Left lung (tissue), 10 donors: ENCODE data around the gene TYRP1. TPM values are rescaled to one million over a fixed set of nuclear protein-coding genes. Genes with fewer than 3 reads are reported as not detected.
A peak's percentile ranks its signal among the peaks of the same experiment; 100 is the strongest.

Source experiments
- ATAC-seq: fragments of 200-7000 bp; cut with Tn5 transposase; one replicate; pipeline ENCODE4 v1.9.1; 2020; ENCODE audit warnings: moderate library complexity
- DNase-seq, 4 donors: peaks; one replicate each; pipeline ENCODE4 v3.0.0-alpha.2; 2013 to 2020
- H3K27ac ChIP-seq, 2 donors: fragments of 200-600 bp; sonication (generic) in 1 of 2; one replicate each; pipeline versions ENCODE4 v1.5.0 to v1.8.0; 2020 to 2021
- H3K27me3 ChIP-seq, 2 donors: fragments of 200-600 bp; sonication (generic) in 1 of 2; one replicate each; pipeline versions ENCODE4 v1.5.0 to v1.8.0; 2020 to 2021
- H3K36me3 ChIP-seq, 2 donors: fragments of 200-600 bp; sonication (generic) in 1 of 2; one replicate each; pipeline versions ENCODE4 v1.5.0 to v1.8.0; 2020 to 2021
- H3K4me1 ChIP-seq, 2 donors: fragments of 200-600 bp; one replicate each; pipeline ENCODE4 v1.8.0; 2021
- H3K4me3 ChIP-seq, 2 donors: fragments of 200-600 bp; sonication (generic) in 1 of 2; one replicate each; pipeline versions ENCODE4 v1.5.0 to v1.8.0; 2020 to 2021; ENCODE audit warnings: mild to moderate bottlenecking in 1 of 2
- H3K9me3 ChIP-seq, 2 donors: fragments of 200-600 bp; sonication (generic) in 1 of 2; one replicate each; pipeline versions ENCODE4 v1.5.0 to v1.8.0; 2020 to 2021
- intact Hi-C, 2 donors: fragments of 100-400 bp; cut with DNase I; formaldehyde crosslinking; loops; one replicate each; pipeline versions ENCODE4 v1.11.2 to v1.14.2; 2022
- polyA plus RNA-seq, 6 donors: library from polyadenylated mRNA; unstranded; fragments of 120-200 nt; gene quantifications; one replicate each; pipeline ENCODE4 v1.2.1, GENCODE V29; 2013; ENCODE audit not compliant: insufficient read length in 6 of 6
- total RNA-seq, 2 donors: library from RNA; stranded (reverse); fragmentation: NEBNext Ultra II Directional; extraction: Animal tissue kit (Norgen Biotek cat#: 25700); gene quantifications; one replicate each; pipeline ENCODE4 v1.2.1, GENCODE V29; 2021
- TF ChIP-seq, protein P1 (sequence below), 2 donors: fragments of 200-600 bp; sonication (generic) in 1 of 2; IDR thresholded peaks; one replicate each; pipeline versions ENCODE4 v1.5.0 to v1.8.0; 2021; ENCODE audit warnings: antibody characterized with exemption in 2 of 2
- donor health status: DM: no; HTN: yes; CAD: no.
- donor health status: DM: no; HTN: no; CAD: no.

The TYRP1 gene
- total and polyA plus RNA-seq, 8 donors, result 3.1 to 10.9 (median 8.0) TPM

DNA sequence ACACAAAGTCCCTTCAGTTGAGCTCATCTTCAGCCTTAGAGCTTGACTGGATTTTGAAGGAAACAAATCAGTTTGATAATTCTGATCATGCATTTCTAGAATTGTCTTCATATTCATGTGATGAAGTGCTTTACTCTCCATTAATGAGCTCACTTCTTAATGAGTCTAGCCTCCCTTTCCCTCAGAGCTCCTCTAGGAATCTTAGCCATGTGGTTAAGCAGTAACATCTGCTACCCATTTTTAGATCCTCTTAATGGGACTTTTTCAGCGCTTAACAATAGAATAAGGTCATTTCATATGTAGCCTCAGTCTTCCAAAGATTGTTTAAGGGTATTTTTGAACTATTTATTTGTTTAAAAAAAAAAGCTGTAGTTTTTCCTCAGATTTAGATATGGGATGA lies 44.7 kb downstream of the TYRP1 start:
- no peaks in the 10 kb centered on the region for H3K4me1 ChIP-seq
- no peaks in the 10 kb centered on the region for H3K27me3 ChIP-seq
- intact Hi-C loops, result no loop called here
- ATAC-seq (no peak), DNase-seq (no peak)
- peaks cover 0 to 11% of the 10 kb centered on the region in 2 donors for H3K9me3 ChIP-seq
- TF ChIP-seq, protein P1, sequence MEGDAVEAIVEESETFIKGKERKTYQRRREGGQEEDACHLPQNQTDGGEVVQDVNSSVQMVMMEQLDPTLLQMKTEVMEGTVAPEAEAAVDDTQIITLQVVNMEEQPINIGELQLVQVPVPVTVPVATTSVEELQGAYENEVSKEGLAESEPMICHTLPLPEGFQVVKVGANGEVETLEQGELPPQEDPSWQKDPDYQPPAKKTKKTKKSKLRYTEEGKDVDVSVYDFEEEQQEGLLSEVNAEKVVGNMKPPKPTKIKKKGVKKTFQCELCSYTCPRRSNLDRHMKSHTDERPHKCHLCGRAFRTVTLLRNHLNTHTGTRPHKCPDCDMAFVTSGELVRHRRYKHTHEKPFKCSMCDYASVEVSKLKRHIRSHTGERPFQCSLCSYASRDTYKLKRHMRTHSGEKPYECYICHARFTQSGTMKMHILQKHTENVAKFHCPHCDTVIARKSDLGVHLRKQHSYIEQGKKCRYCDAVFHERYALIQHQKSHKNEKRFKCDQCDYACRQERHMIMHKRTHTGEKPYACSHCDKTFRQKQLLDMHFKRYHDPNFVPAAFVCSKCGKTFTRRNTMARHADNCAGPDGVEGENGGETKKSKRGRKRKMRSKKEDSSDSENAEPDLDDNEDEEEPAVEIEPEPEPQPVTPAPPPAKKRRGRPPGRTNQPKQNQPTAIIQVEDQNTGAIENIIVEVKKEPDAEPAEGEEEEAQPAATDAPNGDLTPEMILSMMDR (IDR thresholded peaks at IDR 0.05), result no peak
- no peak overlapping the region for H3K4me3 ChIP-seq
- H3K36me3 ChIP-seq, result no peaks in the 10 kb centered on the region
- no peak overlapping the region for H3K27ac ChIP-seq

DNA sequence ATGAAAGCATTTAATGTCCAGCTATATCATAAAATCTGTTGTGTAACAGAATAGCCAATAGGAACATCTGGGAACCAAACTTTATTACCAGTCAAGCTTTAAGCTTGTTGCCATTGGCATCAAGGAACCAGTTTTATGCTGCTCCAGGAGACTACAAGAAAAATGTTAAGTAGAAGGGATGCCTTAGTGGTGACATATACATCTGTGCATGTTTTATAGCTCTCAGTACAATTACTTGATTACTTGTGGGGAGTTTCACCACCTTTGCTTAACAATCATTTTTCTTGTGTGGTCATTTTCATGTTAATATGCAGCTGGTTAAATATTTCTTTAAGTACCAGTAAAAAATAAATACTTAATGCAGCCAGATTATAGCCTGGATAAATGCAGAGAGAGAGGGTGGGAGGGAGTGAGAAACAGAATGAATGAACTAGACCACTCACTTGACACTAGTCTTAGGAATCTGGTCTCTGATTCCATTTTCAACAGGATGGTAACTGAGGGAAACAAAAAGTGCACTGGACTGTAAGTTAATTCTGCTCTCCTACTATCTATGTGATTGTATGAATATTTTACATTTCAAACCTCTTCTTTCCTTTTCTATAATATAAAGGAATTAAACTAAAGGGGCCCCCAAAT lies 45.9 kb downstream of the TYRP1 start:
- peak; percentile 42 for ATAC-seq
- H3K27me3 ChIP-seq, result no peaks in the 10 kb centered on the region
- no peak overlapping the region for H3K4me3 ChIP-seq
- H3K4me1 ChIP-seq, result no peaks in the 10 kb centered on the region
- intact Hi-C loops, result no loop called here
- H3K36me3 ChIP-seq, result no peaks in the 10 kb centered on the region
- peaks cover 0 to 11% of the 10 kb centered on the region in 2 donors for H3K9me3 ChIP-seq
- no peak overlapping the region for H3K27ac ChIP-seq
- DNase-seq, result no peak
- TF ChIP-seq, protein P1 (IDR thresholded peaks at IDR 0.05), result no peak

DNA sequence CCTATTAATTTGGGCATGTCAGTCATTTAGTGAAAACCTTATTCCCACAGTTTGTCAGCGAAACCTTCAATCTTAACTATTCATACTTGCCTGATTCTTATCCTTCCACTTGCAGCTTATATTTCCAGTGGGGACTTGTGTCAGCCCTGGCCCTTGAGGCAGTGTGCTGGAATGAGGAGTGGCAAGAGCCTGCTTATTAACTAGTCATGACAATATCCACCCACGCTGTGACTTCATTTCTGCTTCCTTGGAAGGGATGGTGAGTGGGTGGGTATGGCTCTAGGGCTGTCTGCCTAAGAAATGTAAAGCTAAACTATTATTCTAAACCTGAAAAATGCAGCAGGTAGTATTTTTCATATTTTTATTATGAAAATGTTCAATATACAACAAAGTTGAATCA lies 47.7 kb downstream of the TYRP1 start:
- Histone ChIP-seq H3K36me3 (no peaks in the 10 kb centered on the region), H3K9me3 (peaks cover 0 to 4% of the 10 kb centered on the region in 2 donors), H3K27me3 (no peaks in the 10 kb centered on the region), H3K27ac (no peak overlapping the region), H3K4me3 (no peak overlapping the region), H3K4me1 (no peaks in the 10 kb centered on the region)
- TF ChIP-seq, protein P1 (IDR thresholded peaks at IDR 0.05), result no peak
- DNase-seq (peak in 1 of 4 donors; percentile 33), ATAC-seq (peak; percentile 84)
- intact Hi-C loops, result no loop called here

DNA sequence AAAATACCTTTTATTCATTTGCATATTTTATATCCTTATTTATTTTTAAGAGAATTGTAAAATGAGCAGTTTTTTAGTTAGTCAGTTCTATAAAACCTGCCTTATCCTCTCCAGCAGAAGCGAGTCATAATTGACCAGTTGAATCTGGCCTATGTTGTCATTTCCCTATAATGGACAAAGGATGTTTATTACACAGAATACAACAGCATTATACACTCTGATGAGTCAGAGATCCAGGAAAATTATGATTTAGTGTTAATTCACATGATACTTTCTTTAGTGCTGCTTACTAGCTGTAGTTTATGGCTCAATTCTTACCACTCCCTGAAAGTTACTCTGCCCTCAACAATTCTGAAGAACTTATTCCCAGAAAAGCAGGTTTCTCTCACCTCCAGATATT lies 54.8 kb downstream of the TYRP1 start:
- peak; percentile 47 for ATAC-seq
- TF ChIP-seq, protein P1 (IDR thresholded peaks at IDR 0.05), result no peak
- Histone ChIP-seq H3K36me3 (no peaks in the 10 kb centered on the region), H3K4me1 (no peaks in the 10 kb centered on the region), H3K9me3 (no peaks in the 10 kb centered on the region), H3K27ac (no peak overlapping the region), H3K4me3 (no peak overlapping the region), H3K27me3 (no peaks in the 10 kb centered on the region)
- intact Hi-C loops, result no loop called here
- no peak for DNase-seq

DNA sequence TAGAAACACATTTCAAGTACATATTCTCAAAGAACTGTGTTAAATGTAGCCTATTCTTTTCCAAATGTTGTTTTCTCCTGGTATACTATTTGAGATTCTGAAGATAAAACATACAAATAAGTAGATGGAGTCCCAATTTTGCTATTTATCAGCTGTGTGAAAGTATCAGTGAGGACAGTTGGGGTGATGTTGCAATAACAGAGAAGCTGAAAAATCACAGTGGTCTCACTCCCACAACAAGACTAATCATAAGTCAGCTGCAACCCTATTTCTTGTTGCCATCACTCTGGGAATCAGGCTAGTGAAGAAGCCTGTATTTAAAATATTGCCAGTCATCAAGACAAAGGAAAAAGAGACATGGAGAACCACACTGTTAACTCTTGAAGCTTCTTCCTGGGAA lies 55.8 kb downstream of the TYRP1 start:
- H3K4me3 ChIP-seq, result no peak overlapping the region
- ATAC-seq (no peak), DNase-seq (no peak)
- no peaks in the 10 kb centered on the region for H3K4me1 ChIP-seq
- no peaks in the 10 kb centered on the region for H3K36me3 ChIP-seq
- no peaks in the 10 kb centered on the region for H3K27me3 ChIP-seq
- no peaks in the 10 kb centered on the region for H3K9me3 ChIP-seq
- TF ChIP-seq, protein P1 (IDR thresholded peaks at IDR 0.05), result no peak
- intact Hi-C loops, result no loop called here
- no peak overlapping the region for H3K27ac ChIP-seq
